HG03469 (cell line): ENCODE measurements around the gene STUM.

ENCODE experiments used
- ATAC-seq: cut with Tn5 transposase; IDR thresholded peaks from one replicate; pipeline ENCODE4 v1.9.1; 2021; ENCODE audit warnings: mild to moderate bottlenecking, moderate library complexity, moderate number of reproducible peaks; ENCODE audit not compliant: unreplicated experiment

STUM gene

GRCh38 chr1:226558036-226558650 lies 9.6 kb downstream of the STUM start:
- ATAC-seq, result no peak

GRCh38 chr1:226560243-226560642 lies 11.7 kb downstream of the STUM start:
- ATAC-seq, result no peak

- no peak for ATAC-seq
Measured at GRCh38 chr1:226562989-226563388, 14.4 kb downstream of the STUM start.

- ATAC-seq, result no peak
Measured at GRCh38 chr1:226563666-226564065, 15.1 kb downstream of the STUM start.

- no peak for ATAC-seq
Measured at GRCh38 chr1:226565476-226565875, 16.9 kb downstream of the STUM start.

GRCh38 chr1:226566234-226566633 lies 17.7 kb downstream of the STUM start:
- no peak for ATAC-seq

- no peak for ATAC-seq
Measured at GRCh38 chr1:226566760-226567159, 18.2 kb downstream of the STUM start.

GRCh38 chr1:226568077-226568831 lies 19.7 kb downstream of the STUM start:
- no peak for ATAC-seq

- ATAC-seq, result no peak
Measured at GRCh38 chr1:226568975-226569741, 20.6 kb downstream of the STUM start.

- no peak for ATAC-seq
Measured at GRCh38 chr1:226569879-226570547, 21.4 kb downstream of the STUM start.

- no peak for ATAC-seq
Measured at GRCh38 chr1:226571893-226572292, 23.3 kb downstream of the STUM start.

GRCh38 chr1:226572325-226572726 lies 23.8 kb downstream of the STUM start:
- ATAC-seq, result no peak

- ATAC-seq, result no peak
Measured at GRCh38 chr1:226574044-226574443, 25.5 kb downstream of the STUM start.

- no peak for ATAC-seq
Measured at GRCh38 chr1:226574591-226575435, 26.2 kb downstream of the STUM start.

- no peak for ATAC-seq
Measured at GRCh38 chr1:226575436-226575720, 26.8 kb downstream of the STUM start.

- no peak for ATAC-seq
Measured at GRCh38 chr1:226575739-226576378, 27.3 kb downstream of the STUM start.

- no peak for ATAC-seq
Measured at GRCh38 chr1:226576601-226577000, 28.0 kb downstream of the STUM start.

- ATAC-seq, result no peak
Measured at GRCh38 chr1:226577401-226578180, 29.0 kb downstream of the STUM start.

- no peak for ATAC-seq
Measured at GRCh38 chr1:226578946-226579578, 30.5 kb downstream of the STUM start.
